CD1c-positive myeloid dendritic cell (primary cell): Measurements from ENCODE around the gene TTLL3.
A peak's percentile ranks its signal among the peaks of the same experiment; 100 is the strongest.
"Not testable (repeated sequence)": the region's sequence is repeated elsewhere in the genome, so short reads cannot be mapped to it uniquely, and the experiment has no call there.

Source experiments
- DNase-seq: peaks from one replicate; pipeline ENCODE4 v3.0.0-alpha.2; 2016; ENCODE audit errors: extremely low spot score

TTLL3 gene

DNA sequence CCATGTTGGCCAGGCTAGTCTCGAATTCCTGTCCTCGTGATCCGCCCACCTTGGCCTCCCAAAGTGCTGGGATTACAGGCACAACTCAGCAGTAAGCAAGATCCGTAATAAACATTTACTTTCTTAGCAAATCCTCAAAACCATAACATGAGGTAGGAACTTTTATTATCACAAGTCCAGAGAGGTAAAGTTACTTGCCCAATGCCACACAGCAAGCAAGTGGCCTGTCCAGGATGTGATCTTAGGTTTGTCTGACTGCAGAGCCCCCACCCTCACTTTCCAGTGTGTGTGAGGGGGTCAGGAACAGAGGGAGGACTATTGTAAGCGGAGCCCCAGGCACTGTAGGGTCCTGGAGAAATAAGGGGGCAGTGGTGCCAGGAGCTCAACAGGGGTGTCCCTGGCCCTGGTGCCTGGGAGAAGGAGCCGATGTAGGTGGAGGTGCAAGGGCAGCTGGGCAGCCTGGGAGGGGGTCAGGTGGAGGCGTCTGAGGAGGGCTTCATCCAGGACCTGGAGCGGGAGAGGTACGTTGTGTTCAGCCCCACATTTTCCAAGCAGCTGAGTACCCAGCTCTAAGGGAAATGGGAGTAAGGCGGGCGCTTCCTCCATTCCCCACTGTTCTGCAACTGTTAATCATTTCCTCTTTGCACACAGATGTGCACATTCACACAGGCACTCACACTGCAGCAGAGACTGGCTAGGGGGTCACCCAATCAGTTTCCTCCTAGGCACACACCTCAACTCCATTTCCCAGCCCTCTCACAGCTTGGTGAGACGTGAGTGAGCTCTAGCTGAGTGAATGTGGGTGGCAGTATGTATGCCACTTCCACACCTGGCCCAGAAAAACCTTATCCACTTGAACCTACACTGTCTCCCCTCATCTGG is 27.9 kb downstream of the TTLL3 start:
- DNase-seq = no peak

DNA sequence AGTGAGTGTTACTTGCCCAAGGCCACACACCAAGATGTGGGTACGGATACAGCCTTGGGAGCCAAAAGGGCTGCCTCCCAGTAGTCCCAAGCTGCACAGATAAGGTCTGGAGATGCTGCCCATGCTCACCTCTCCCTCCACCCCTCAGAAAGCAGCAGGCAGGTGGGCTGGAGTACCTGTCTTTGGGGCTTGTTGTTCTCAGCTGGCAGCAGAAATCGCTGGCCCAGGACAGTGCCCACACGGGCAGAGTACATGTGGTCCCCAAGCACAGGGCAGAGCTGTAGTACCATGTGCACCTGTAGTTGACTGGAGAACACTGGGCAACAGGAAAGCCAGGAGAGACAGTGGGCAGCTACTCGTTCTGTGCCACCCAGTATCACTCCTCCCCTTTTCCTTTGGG is 28.8 kb downstream of the TTLL3 start:
- no peak for DNase-seq

DNA sequence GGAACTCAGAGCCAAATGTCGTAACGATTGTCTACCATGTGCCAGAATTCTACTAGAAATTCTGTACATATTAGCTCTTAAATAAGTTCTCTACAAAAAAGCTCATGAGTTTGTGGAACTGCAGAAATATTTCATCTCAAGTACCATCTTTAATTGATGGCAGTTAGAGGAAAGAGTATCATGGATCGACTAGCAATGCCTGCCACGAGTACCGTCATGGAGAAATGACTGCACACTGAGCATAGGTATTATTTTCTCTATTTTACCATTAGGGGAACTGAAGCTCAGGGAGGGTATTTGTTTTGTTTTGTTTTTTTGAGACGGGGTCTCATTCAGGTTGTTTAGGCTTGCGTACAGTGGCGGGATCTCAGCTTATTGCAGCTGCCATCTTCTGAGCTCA is 31.0 kb downstream of the TTLL3 start:
- no peak for DNase-seq

DNA sequence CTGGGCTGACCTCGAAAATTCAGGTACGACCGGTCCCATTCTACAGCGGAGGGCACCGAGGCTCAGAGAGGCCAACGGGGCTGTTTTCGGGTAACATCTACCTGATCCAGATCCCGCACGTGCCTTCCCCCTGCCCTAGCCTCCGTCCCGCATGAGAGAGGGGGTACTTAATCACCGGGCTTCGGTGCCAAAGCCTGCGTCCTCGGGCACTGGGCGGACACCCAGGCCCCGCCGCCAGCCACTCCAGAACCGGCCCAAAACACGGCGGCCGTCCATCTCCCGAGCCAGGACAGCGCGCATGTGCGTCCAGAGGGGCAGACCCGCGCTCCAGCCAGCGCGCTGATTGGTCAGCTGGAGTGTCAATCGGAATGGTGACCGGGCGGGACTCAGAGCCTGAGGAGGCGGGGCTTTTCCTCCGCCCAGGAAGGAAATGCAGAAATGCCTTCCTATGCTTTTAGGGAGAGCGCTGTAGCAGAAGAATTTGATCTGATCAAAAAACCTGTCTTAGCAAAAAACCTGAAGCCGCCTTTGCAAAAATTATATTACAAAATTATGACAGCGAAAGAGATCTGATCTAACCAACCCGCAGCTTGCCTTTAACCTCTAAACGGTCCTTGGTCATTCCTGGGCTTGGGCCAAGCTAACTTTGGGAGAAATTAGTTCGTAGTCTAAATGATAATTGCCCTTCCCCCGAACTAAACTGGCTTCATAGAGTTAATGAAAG is 33.8 kb downstream of the TTLL3 start, which contains the start of gene RPUSD3:
Gene RPUSD3, minus strand, starts transcription at position 294 of the 724 bp plus-strand sequence. Its CDS starts 18 bp downstream, at position 276.
- DNase-seq = peak; percentile 98

DNA sequence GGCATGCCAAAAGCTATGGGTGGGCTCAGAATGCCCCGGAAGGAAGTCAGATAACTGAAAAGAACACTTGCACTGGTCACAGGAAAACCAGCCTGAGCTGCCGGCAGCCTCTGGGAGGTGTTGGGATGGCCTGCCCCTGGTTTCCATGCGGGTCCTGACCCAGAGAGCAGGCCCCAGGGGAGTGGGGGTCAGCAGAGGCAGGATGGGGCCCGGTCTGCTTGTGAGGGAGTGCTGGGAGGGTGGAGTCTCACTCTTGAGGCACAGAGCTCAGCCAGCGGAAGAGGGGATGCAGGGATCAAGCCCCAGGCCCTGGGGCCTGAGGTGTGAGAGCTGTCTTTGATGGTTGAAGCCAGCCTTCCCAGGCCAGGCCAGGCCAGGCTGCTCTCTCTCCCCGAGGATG is 36.2 kb downstream of the TTLL3 start:
- no peak for DNase-seq

DNA sequence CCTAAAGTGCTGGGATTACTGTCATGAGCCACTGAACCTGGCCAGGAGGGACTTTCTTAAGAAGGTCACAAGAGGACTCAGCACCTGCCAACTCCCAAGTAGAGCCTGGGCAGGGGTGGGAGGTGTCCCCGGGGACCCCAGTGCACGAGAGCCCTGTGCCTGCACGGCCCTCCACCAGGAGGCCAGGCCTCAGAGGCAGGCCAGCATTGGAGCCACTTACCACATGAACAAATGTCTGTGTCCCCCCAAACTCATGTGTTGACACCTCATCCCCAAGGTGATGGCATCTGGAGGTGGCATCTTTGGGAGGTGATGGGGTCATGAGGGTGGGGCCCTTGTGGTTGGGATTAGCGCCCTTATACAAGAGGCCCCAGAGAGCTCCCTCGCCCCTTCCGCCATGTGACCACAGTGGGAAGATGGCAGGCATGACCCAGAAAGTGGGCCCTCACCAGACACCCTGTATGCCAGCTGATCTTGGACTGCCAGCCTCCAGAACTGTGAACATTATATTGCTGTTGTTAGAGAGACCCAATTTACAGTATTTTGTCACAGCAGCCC is 36.9 kb downstream of the TTLL3 start:
- DNase-seq = no peak

DNA sequence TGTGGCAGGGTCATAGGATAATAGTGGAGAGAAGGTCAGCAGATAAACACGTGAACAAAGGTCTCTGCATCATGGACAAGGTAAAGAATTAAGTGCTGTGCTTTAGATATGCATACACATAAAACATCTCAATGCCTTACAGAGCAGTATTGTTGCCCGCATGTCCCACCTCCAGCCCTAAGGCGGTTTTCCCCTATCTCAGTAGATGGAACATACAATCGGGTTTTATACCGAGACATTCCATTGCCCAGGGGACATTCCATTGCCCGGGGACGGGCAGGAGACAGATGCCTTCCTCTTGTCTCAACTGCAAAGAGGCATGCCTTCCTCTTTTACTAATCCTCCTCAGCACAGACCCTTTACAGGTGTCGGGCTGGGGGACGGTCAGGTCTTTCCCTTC is 37.8 kb downstream of the TTLL3 start:
- DNase-seq = not testable (repeated sequence)

DNA sequence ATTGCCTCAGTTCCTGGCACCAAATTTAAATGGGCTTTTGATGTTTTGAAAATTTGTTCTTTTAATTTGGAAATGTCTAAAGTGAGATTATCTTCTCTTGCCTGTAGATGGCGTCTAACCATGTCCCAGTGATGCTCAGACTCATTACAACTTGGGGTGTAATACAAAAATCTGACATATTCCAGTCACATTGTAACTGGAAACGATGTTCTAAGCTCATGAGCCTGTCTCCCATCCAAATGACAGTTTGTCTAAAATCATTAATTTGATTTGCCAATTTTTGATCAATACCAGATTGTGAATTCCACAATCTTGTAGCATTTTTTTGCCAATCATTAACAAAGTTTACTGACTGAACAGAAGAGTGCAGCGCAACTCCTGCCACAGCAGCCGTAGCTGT is 38.8 kb downstream of the TTLL3 start:
- DNase-seq = peak; percentile 46

DNA sequence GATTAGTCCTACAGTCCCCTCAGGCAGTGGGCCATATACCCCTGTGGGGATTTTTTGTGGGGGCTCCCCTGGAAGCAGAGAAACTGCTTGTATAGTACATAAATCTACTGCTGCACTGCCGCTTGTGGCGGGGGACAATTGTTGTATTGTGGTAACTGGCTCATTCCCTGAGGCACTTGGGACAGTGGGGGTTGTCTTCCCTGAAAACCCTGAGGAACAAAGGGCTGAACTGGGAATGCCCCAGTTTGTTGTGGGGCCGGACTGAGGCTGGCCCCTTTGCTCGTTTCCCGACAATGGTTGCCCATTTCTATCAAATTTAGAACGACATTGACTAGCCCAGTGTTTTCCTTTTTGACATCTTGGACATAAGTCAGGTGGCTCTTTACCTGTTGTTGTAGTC is 41.3 kb downstream of the TTLL3 start:
- DNase-seq = not testable (repeated sequence)

DNA sequence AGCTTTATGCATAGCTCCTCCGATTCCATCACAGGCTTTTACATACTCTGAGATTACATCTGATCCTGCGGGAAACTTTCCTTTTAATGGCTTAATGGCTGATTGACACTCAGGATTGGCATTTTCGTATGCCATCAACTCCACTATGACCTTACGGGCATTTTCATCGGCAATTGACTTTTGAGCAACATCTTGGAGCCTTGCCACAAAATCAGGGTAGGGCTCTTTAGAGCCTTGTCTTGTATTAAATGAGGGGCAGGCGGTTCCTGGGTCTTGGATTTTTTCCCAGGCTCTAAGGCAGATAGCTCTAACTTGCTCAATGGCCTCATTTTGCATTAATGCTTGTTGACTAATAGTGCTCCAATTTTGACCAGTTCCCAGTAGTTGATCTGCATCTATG is 41.9 kb downstream of the TTLL3 start:
- DNase-seq = not testable (repeated sequence)

DNA sequence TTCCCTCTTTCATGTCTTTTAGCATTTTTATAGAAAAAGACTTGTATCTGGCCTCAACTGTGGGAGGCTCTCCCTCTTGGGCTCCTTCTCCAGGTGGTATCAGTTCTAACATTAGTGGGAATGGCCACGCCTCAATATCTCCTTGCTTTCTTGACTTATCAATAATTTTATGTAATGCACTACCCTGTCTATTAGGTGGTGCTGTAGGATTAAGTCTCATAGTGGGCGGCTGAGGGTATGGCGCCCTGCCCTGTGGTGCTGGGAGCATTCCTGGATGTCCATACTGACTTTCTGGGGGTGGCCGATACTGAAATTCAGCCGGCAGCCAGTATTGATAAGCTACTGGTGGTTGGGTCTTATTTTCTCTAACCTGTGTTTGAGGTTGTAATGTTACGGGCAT is 42.5 kb downstream of the TTLL3 start:
- DNase-seq = no peak

DNA sequence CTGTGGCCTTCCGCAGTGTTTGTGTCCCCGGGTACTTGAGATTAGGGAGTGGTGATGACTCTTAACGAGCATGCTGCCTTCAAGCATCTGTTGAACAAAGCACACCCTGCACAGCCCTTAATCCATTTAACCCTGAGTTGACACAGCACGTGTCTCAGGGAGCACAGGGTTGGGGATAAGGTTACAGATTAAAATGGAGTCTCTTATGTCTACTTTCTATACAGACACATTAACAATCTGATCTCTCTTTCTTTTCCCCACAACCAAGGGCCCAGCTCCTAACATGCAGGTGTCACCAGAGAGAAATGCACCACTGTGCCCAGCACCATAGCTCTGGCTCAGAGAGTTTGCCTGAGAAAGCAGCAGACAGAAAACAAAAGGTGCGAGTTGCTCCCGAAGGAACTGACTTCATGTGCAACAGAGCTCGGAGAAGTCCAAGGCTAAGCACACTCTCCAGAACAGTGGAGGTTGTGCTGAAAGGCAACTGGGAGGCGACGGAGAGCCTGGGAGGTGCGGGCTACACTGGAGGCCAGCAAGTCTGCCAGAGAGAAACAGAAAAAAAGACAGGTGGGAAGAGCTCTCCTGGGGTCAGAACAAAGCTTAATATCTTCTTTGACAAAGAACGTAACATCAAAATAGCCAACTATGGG is 44.4 kb downstream of the TTLL3 start:
- DNase-seq = not testable (repeated sequence)

DNA sequence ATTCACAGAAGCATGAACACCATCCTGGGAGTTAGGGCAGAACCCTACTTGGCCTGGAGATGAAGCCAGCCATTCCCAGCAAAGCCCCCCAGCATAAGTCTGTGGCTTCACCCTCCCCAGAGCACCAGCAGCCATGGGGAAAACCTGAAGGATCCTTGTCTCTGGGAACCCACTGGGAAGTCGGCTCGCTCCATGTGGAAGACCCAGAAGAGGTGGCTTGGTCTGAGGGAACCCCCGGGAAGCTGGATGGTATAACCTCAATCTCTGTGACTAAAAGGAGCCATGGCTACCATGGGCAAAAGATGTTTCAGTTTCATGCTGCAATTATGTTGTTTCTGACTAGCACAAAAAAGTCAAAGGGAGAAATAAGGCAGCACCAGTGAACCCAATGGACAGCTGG is 45.5 kb downstream of the TTLL3 start:
- no peak for DNase-seq

DNA sequence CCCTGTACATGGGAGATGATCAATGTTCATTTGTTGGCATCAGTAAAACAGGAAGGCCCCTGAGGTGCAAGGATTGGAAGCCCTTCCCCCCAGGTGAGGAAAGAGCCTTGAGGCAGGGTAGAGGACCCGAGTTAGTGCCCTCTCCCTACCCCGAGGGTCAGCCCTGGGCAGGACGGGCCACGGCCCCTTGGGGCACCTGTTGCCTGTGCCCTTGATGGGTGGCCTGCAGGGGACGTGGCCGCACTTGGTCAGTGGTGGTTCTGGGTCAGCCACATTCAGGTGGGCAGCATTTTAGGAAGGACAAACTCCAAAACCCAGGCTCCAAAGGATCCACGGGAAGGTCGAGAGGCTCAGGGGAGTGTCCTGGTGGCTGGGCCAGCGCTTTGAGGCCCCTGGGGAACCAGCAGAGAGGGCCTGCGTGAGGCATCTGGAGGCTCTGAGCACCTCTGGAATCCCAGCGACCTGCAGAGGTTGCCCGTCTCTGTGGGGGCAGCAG is 49.5 kb downstream of the TTLL3 start:
- no peak for DNase-seq

DNA sequence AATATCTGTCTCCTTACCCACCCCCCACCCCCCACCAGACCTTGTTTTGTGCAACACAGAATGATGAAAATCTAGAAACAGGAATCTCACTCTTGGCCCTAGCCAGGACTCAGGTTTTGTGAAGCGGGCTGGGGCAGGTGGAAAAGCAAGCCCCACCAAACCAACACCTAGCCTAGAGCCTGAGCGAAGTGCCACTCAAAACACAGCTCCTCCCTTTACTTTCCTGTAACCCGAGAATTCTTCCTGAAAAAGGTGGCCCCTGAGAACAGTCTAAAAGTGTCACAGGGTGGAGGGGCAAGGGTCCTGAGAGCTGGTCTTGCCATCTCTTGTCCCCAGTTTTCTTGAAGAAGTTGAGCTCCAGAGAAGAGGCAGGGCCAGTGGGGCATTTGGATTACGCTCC is 51.1 kb downstream of the TTLL3 start:
- no peak for DNase-seq

DNA sequence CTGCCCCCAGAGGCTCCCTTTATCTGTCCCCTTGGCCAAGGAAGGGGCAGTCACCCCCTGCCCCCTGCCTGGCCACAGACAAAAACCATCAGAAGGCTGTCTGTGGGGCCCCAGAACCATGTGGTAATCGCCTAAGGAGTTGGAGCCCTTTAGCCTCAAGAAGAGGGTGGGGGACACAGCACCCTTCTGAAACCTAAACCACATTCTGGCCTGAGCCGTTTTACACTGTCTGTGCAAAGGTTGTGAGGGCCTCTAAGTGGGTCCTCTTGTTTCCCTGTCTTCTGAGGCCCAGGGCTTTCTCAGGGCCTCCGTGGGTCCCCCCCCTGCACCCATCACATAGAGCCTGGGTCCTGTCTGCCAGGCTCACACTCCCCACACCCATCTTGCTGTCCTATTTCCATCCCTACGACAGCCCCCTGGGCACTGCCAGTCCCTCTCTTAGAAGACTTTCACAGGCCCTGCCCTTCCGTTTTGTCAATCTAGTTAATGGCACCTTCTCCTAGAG is 51.6 kb downstream of the TTLL3 start:
- no peak for DNase-seq

DNA sequence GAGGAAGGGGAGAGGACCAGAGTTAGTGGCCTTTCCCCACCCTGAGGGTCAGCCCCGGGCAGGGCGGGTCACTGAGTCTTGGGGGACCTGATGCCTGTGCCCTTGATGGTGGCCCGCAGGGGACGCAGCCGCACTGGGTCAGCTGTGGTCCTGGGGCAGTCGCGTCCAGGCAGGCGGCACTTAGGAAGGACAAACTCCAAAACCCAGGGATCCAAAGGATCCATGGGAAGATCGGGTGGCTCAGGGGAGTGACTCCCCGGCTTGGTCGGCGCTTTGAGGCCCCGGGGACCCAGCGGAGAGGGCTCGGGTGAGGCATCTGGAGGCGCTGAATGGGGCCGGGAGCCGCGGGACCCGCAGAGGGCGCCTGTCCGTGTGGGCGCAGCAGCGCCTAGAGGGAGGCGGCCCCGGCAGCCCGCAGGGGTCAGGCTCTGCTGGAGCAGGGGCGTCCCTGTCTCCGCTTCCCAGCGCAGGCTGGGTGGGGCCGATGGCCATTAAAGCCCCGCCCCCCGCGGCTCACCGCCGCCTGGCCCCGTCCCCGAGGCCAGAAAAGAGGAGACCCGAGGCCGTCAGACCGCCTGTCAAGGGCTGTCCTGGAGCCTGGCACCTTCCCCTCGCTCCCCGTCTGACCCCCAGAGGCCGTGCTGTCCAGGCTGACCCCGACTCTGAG is 52.5 kb downstream of the TTLL3 start:
- peak; percentile 50 for DNase-seq

DNA sequence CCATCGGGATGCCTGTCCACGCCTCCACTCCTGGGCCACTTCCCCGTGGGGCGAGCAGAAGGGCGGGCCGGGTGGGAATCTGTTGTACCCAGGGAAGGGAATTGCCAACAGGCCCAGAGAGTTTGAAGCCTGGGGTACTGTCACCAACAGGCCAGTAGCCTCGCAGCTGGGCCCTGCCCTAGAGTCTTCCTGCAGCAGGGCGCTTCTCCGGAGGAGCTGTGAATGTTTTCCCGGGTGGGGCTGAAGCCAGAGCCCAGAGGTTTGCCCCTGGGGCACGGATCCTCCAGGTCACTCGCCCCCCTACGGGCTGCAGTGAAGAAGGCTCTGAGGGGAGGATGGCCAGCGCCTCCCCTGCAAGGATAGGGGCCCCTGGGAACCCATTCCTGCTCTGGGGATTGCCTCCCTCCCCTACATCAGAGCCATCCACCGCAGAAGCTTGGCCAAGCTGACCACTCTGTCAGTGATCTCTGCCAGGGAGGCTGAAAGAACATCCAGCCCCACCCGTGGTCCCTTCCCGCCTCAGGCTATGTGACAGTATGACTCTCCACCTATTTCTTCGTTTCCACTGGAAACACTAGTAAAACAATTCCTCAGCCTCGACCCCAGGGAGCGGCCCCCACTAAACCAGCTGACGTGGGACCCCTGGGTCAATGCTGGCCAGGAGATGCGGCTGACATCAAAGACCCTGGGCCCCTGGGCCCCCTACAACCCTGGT is 53.2 kb downstream of the TTLL3 start:
- DNase-seq = no peak

DNA sequence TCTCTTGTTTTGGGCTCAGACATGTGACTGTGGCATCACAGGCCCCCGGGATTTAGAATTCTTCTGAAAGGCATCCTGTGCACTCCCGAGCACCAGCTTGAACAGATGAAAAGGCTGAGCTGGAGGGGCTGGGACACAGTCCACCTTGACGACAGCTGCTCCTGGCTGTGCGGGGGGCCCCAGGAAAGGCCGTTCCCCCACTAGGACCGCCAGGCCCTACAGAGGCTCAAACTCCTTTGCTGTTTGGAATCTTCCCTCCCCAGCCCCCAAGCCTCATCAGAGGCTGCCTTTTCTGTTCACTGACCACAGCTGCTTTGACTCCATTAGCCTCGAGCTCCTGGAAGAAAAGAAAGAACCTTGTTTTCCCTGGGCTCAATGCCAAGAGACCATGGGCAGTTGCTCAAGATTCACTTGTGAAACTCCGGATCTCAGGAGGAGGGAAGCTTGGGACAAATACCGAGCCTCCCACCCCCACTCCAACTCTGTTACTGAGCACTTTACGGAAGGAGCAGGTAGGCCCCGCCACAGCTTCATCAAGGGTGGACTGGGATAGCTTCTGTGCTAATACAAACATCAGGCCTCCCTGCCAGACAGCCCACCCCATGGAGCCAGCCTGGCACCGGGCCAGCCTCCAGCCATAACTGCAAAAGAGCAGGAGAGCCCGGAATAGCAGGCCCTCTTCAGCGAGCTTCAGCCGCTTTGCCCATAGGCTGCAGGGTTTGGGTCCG is 54.3 kb downstream of the TTLL3 start:
- peak; percentile 33 for DNase-seq

DNA sequence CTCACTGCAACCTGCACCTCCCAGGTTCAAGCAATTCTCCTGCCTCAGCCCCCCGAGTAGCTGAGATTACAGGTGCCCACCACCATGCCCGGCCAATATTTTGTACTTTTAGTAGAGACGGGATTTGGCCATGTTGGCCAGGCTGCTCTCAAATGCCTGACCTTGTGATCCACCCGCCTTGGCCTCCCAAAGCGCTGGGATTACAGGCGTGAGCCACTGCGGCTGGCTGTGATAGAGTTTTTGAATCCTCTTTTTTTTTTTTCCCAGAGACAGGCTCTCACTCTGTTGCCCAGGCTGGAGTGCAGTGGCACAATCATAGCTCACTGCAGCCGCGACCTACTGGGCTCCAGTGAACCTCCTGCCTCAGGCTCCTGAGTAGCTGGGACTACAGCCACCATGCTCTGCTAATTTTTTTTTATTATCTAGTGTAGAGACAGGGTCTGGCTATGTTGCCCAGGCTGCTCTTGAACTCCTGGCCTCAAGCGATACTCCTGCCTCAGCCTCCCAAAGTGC is 55.1 kb downstream of the TTLL3 start:
- not testable (repeated sequence) for DNase-seq
